ENCODE measurements around the gene ATXN10.

The ATXN10 gene

GRCh38 chr22:45830531-45831245, 159.1 kb downstream of the ATXN10 start:
- no peak for DNase-seq (ENCODE audit: low spot score)

DNA sequence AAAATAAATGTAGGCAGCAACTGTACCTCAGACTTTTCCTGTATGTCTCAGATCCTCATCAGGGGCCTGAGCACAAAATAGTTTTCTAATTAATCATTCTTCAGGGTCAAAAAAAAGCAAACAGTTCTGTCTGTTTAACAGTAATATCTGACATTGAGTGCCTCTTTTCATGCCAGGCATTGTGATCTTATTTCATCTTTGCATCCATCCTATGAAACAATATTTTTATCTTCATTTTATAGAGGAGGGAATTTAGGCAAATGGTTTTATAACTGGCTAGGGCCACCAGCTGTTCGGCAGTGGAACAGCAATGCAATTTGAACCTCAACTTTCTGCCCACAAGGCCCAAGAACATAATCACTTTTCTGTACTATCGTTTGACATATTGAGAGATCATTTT, 159.8 kb downstream of the ATXN10 start:
- no peak for DNase-seq (ENCODE audit: low spot score)

GRCh38 chr22:45832180-45832579, 160.5 kb downstream of the ATXN10 start:
- no peak for DNase-seq (ENCODE audit: low spot score)

- no peak for DNase-seq (ENCODE audit: low spot score)
These were observed 161.4 kb downstream of the ATXN10 start for GRCh38 chr22:45832959-45833580.

DNA sequence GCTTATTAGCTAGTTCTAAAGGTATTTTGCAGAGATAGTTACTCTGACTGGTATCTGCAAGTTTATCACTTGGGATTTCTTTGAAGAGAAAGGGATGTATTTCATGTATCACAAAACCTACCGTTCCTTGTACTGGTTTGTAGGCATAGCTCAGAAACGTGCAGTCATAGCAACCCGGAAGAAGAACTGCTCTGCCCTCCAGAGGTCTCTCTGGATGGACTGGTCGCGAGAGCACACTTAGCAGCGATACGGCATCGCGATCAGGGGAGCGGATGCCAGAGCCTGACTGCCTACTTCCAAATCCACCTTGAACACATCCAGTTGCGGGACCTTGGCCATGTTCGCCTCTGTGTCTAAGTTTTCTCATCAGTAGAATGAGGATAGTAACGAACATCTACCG, 162.0 kb downstream of the ATXN10 start:
- DNase-seq (ENCODE audit: low spot score), result no peak

DNA sequence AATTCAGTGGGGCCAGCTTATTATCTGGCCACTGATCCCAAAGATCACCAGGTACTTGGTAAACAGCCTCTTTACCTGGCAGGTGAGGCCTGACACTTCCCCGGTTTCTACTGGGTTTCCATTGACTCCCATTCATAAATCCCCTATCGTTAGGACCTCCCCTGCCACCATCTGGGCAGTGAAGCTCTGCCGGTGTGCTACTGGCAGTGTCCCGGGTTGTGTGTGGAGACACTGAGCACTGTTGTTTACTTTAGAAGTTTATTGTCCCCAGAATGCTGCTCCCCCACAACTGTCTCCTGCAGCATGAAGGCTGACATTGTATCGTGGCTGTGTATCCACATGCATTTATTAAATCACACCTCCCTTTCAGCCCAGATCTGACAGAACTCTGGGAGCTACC, 162.6 kb downstream of the ATXN10 start:
- DNase-seq (ENCODE audit: low spot score), result no peak

DNA sequence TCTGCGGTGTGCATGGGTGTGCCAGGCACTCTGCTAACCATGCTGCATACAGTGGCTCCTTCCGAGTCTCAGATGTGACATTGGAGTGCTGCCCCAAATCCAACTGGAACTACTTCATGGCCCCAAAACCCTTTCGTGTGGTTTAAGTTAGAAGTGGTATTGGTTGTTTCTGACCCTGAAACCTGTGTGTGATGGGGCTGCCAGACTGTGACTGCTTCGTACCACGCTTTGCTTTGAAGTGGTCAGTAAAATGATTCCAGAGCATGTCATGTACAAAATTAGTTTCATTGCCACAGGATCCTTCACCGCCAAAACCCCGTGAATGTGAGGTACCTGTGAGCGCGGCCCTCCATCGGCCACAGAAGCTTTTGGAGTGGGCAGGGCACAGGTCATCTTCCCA, 163.2 kb downstream of the ATXN10 start:
- no peak for DNase-seq (ENCODE audit: low spot score)

DNA sequence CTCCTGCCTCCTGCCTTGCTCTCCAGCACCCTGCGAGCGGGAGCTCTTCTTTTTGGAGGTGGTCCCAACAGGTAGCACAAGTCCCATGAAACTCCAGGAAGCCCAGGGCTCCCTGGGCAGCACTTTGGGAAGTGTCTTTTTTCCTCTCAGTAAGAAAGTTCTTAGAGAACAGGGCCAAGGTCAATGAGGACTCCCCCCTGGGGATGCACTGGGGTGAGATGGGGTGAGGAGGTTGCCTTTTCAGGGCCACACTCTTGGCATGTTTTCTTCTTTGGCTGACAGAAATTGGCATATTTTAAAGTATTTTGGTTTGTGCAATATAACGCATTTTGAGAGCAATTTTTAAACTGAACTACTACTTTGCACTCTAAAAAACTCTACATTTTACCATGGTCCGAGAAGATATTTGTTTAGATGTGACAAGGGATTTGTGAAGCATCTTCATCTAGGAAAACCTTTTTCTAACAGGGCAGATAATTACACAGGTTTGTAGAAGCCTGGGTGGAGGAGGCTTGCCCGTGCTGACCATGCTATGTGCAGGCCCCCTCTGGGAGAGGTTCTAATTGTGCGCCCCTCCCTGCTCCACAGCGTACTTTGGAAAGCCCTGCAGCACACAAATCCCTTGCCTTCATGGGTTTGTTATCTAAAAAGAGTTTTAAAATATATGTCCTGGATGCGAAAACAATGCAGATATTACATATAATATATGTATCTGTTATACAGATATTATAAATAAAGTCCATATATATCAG, 165.0 kb downstream of the ATXN10 start:
- DNase-seq (ENCODE audit: low spot score), result no peak

- DNase-seq (ENCODE audit: low spot score), result no peak
These were observed 165.9 kb downstream of the ATXN10 start for GRCh38 chr22:45837508-45837907.

DNA sequence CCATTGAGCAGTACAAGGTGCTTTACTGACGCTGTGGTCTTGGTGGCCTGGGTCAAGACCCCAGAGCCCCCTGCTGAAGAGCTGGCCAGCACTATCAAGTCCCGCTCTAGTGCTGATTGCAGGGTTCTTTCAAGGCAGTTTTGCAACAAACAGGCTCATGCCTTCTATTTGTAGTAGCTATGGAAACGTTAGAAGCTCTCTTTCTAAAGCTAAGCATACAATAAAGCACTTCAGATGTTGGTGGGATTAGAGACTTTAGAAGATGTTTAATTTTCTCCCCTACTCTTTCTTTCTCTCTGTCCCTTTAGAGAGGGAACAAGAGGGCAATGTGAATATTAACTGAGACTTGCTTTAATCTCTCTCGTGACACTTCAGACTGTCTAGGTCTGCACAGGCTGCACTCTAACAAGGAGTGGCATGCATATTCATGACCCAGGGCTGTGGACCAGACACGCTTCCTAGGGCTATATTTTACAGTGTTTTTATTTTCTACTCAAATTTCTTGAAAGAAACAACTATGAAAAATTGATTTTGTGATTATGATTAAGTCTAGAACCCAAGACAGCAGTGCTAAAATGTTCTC, 166.8 kb downstream of the ATXN10 start:
- no peak for DNase-seq (ENCODE audit: low spot score)

- no peak for DNase-seq (ENCODE audit: low spot score)
These were observed 168.8 kb downstream of the ATXN10 start for GRCh38 chr22:45840483-45840882.

DNA sequence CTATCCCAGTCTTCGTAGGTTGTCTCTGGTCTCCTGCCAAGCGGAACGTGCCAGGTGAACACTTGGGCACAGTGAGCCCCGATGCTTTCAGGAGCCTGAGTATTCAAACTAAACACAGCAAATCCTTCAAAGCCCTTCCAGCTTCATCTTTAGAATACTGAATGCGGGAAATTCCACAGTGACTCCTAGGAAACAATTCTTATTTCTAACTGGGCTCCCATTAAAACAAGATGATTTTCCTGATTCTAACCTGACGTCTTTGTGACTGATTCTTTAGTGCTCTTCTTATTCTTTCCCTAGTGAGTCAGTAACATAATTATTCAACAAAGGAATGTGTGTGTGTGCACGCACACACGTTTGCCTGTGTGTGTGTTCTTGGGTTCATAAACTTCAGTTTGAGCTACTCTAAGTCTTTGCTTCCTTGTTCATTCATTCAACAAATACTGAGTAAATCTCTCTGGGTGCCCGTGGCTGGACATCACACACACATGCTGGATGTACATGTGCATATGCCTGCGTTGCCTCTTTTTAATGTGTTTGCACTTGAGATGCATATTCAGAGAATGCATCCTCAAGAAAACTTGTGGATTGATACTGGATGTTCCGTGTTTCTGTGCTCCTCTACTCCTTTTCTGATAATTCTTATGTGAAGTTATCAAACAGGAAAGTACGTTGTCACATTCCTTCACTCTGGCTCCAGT, 170.8 kb downstream of the ATXN10 start:
- no peak for DNase-seq (ENCODE audit: low spot score)

- no peak for DNase-seq (ENCODE audit: low spot score)
These were observed 171.4 kb downstream of the ATXN10 start for GRCh38 chr22:45843031-45843430.

GRCh38 chr22:45843986-45844385, 172.4 kb downstream of the ATXN10 start:
- DNase-seq (ENCODE audit: low spot score), result no peak

- DNase-seq (ENCODE audit: low spot score), result no peak
These were observed 173.4 kb downstream of the ATXN10 start for GRCh38 chr22:45845076-45845487.

- DNase-seq (ENCODE audit: low spot score), result no peak
These were observed 175.3 kb downstream of the ATXN10 start for GRCh38 chr22:45846952-45847351.

DNA sequence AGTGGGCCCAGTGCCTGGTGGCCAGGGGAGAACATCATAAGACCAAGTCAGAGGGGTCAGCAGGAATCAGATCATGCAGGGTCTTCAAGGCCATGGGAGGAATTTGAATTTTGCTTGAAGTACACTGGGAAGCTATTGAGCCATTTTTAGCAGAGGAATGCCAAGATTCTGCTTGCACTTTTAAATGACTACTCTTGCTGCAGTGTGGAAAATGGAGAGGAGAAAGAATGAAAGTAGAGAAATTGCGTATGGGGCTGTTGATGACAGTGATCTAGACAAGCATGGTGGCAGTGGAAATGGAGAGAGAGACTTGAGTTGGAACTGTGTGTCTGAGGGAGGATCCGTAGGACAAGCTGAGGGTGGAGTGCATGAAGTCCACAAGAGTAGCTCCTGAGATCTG, 177.3 kb downstream of the ATXN10 start:
- no peak for DNase-seq (ENCODE audit: low spot score)

- DNase-seq (ENCODE audit: low spot score), result no peak
These were observed 181.2 kb downstream of the ATXN10 start for GRCh38 chr22:45852826-45853225.

DNA sequence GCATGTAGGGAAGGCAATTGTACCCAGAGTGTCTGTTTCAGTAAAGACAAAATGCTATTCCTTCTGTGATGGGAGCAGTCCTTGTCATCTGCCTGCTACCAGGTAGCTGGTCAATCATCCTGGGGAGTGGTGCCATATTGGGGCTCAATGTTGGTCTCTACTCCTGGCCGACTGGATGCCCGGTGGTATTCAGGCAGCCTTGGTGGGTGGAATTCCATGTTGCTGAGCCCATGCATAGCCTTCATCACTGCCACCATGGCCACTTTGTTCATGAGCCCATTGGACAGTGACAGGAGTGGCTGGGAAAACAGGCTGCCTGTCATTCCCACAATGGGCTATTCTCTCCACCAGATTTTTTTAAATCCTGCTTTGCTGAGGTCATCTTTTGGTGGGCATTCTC, 184.3 kb downstream of the ATXN10 start:
- DNase-seq (ENCODE audit: low spot score), result no peak

GRCh38 chr22:45857519-45857918, 185.9 kb downstream of the ATXN10 start:
- DNase-seq (ENCODE audit: low spot score), result no peak

GRCh38 chr22:45859231-45860161, 187.9 kb downstream of the ATXN10 start:
- no peak for DNase-seq (ENCODE audit: low spot score)

Measured in hematopoietic multipotent progenitor cell treated with erythropoietin and hydrocortisone succinate and interleukin-3 and kit ligand, for 17 days (in vitro differentiated cells).